Small intestine (tissue), 7 donors: Measurements from ENCODE around the gene B3GAT2. TPM values are rescaled to one million over a fixed set of nuclear protein-coding genes. Genes with fewer than 3 reads are reported as not detected.
A peak's percentile ranks its signal among the peaks of the same experiment; 100 is the strongest.

Source experiments
- DNase-seq, 2 donors: peaks; one replicate each; pipeline versions ENCODE4 v3.0.0 to v3.0.0-alpha.2; 2013
- FAIRE-seq: peaks from 2 replicates; lab custom pipeline; 2012; peaks lifted over from hg19 to GRCh38; lab: Jason Lieb, UNC
- H3K27ac ChIP-seq, 3 donors: one replicate each; pipeline ENCODE4 v1.5.1; 2013; ENCODE audit warnings: low read length in 2 of 3, mild to moderate bottlenecking in 2 of 3, control low read depth in 1 of 3, inconsistent platforms in 1 of 3, low read depth in 1 of 3, moderate library complexity in 1 of 3
- H3K27me3 ChIP-seq, 3 donors: one replicate each; pipeline ENCODE4 v1.6.1; 2013; ENCODE audit warnings: low read length in 3 of 3, inconsistent platforms in 1 of 3; ENCODE audit not compliant: control insufficient read depth in 3 of 3, insufficient read depth in 3 of 3
- H3K36me3 ChIP-seq, 3 donors: one replicate each; pipeline ENCODE4 v1.6.1; 2013; ENCODE audit warnings: low read length in 3 of 3, inconsistent platforms in 1 of 3, low read depth in 1 of 3, mild to moderate bottlenecking in 1 of 3, moderate library complexity in 1 of 3; ENCODE audit not compliant: control insufficient read depth in 3 of 3, insufficient read depth in 2 of 3
- H3K4me1 ChIP-seq, 3 donors: one replicate each; pipeline ENCODE4 v1.6.1; 2013; ENCODE audit warnings: low read length in 2 of 3, inconsistent platforms in 1 of 3, low read depth in 1 of 3, mild to moderate bottlenecking in 1 of 3, moderate library complexity in 1 of 3; ENCODE audit not compliant: control insufficient read depth in 3 of 3, insufficient read depth in 2 of 3
- H3K4me3 ChIP-seq, 3 donors: one replicate each; pipeline ENCODE4 v1.5.1; 2013; ENCODE audit warnings: low read length in 3 of 3, control low read depth in 1 of 3, inconsistent platforms in 1 of 3, low read depth in 1 of 3, mild to moderate bottlenecking in 1 of 3, moderate library complexity in 1 of 3
- H3K9me3 ChIP-seq, 2 donors: one replicate each; pipeline ENCODE4 v1.6.1; 2013; ENCODE audit warnings: low read depth in 1 of 2, low read length in 1 of 2; ENCODE audit not compliant: control insufficient read depth in 2 of 2, insufficient read depth in 1 of 2
- WGBS, 3 donors: extraction: QIAGEN DNeasy Blood & Tissue Kit; methylation state at CpG; one replicate each; pipeline ENCODE4 v1.1.7; 2013; 5-methylcytosine and 5-hydroxymethylcytosine counted together
- polyA plus RNA-seq, 4 donors: library from polyadenylated mRNA; stranded (reverse) in 3 of 4; unstranded in 1 of 4; fragments of 200-250 nt in 3 of 4; fragments of 120-200 nt in 1 of 4; gene quantifications; one replicate each; pipeline versions ENCODE4 v1.2.1 to v1.2.3, GENCODE V29; 2013
- donor health status: healthy with polysubstance abuse.
- donor health status: control.
- donor health status: control.
- donor health status: Bipolar disorder and iron deficiency.
- donor health status: healthy.

The B3GAT2 gene
- polyA plus RNA-seq, 4 donors = 0.12 to 1.8 (median 0.25) TPM

DNA sequence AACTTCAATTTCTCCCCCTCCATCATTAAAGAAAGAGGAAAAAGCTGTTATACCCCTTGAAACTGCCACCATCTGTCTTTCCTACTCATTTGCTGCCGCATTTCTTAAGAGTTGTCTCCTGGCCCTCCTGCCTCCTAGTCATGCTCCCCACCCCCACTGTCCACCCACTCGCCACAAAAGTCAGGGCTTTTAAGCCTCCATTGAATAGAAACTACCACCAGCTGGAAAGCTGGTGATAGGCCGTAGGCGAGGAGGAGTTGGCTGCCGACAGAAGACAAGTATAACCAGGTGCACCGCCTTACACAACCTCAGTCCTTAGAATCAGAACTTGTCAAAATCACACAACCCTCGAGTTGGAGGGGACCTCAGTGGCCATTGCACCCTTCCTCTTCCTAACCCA is 67.6 kb downstream of the B3GAT2 start:
- no peak for FAIRE-seq
- Histone ChIP-seq H3K36me3 (no peaks in the 10 kb centered on the region), H3K27ac (no peak overlapping the region), H3K27me3 (no peaks in the 10 kb centered on the region), H3K9me3 (no peaks in the 10 kb centered on the region), H3K4me1 (no peaks in the 10 kb centered on the region), H3K4me3 (no peak overlapping the region)
- 87 to 92% (median 91%) methylated on average over 7 of the region's 7 CpGs for WGBS, 3 donors
- no peak for DNase-seq

DNA sequence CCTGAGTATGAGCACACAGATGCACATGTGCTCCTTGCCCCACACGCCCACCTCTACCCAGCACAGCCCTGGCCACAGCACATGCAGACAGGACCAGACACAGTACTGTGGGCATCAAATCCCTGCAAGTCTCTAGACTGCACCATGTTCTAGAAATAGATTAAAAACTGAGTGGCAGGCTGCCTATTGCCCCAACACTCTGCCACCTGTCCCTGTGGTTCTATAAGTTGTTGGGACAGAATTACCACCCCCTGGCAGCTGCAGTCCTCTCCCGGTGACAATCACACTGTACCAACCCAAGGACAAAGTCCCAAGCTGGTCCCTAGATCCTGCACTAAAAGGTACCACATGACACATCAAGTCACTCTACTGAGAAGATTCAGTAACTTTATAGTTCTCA is 70.2 kb downstream of the B3GAT2 start:
- FAIRE-seq (no peak), DNase-seq (peak; percentile 62 to 65)
- Histone ChIP-seq H3K4me3 (no peak overlapping the region), H3K9me3 (no peaks in the 10 kb centered on the region), H3K36me3 (no peaks in the 10 kb centered on the region), H3K4me1 (no peaks in the 10 kb centered on the region), H3K27ac (no peak overlapping the region), H3K27me3 (peaks cover 0 to under 1% (median 0%) of the 10 kb centered on the region in 3 donors)
- WGBS, 3 donors = 4 to 51% (median 45%) methylated on average over 2 of the region's 2 CpGs

DNA sequence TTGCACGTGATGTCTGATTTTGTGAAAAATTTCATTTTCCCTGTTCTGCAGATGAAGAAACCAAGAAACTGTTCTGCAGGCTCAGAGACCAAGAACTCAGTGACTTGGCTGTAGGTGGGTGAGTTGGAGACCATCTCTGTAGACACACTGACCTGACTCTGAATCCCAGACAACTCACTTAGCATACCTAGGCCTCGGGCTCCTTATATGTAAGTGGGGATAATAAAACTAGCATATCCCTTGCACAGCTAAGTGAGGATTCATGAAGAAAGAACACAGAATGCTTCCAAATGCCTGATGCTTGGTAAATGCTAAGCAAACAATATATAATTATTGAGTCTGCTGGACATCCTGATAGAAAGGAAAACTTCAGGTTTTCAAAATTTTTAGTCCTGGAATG is 70.8 kb downstream of the B3GAT2 start:
- DNase-seq (no peak), FAIRE-seq (no peak)
- no peak overlapping the region for H3K4me3 ChIP-seq
- peaks cover 0 to 3% (median 0%) of the 10 kb centered on the region in 3 donors for H3K27me3 ChIP-seq
- H3K4me1 ChIP-seq = no peaks in the 10 kb centered on the region
- H3K36me3 ChIP-seq = no peaks in the 10 kb centered on the region
- 72 to 87% (median 75%) methylated on average over 2 of the region's 2 CpGs for whole genome bisulfite sequencing, 3 donors
- H3K9me3 ChIP-seq = no peaks in the 10 kb centered on the region
- H3K27ac ChIP-seq = no peak overlapping the region

DNA sequence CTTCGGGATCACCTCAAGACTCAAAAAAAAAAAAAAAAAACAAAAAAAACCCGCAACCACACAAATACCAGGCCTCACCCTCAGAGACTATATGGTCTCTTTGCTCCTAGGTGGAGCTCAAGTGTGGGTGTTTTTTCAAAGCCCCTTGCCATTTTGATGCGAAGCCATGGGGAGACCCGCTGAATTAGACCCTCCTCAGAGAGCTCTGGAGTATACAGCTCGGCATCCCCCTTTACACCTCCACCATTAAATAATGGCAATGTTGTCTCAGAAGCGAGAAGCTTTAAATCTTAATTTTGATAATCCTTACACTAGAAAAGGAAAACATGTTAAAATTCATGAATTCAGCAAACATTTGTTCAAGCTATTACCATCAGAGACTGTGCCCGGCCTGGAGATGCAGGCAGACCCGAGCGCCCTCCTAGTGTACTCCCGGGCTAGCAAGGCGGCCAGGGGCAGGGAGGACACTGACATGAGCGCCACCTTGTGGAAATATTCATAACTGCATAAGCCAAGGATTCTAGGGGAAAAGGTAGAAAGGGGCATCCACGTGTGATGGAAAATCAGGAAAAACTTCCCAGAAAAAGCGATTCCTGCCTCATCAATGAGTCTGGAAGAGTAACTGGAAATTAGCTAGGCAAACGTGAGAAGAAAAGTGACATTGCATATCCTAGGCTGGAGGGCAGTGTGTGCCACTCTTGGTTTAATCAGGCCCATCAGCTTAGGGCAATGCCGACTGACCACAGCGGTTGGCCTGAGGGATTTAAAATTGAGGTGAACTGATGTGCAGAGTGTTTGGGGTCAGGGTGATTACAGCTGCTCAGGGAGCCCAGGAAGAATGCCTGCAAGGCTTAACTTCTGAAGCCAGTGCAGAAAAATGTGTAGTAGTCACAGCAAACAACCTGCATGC is 72.5 kb downstream of the B3GAT2 start:
- Histone ChIP-seq H3K27ac (no peak overlapping the region), H3K36me3 (no peaks in the 10 kb centered on the region), H3K9me3 (no peaks in the 10 kb centered on the region), H3K27me3 (peaks cover 0 to 5% (median 0%) of the 10 kb centered on the region in 3 donors), H3K4me1 (no peaks in the 10 kb centered on the region), H3K4me3 (no peak overlapping the region)
- DNase-seq (peak; percentile 61), FAIRE-seq (no peak)
- WGBS, 3 donors = 39 to 41% (median 41%) methylated on average over 17 of the region's 17 CpGs

DNA sequence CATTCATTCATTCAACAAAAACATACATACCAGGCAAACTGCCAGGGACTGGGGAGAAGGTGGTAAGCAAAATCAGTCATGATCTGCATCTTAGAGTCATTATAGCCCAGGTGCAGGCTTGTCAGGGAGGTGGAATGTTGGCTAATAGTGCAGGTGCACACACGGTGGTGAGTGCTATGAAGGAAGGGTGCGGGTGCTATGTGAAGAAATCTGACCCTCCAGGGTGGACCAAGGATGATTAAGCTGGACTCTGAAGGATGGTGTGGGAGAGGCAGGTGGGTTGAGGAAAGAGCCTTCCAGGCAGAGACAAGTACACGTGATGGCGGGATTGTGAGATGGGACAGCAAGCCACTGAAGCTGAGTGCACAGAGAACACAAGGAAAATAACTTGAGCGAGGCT is 77.4 kb downstream of the B3GAT2 start:
- H3K9me3 ChIP-seq = peaks cover 0 to 4% of the 10 kb centered on the region in 2 donors
- WGBS, 3 donors = 72 to 80% (median 78%) methylated on average over 5 of the region's 5 CpGs
- no peaks in the 10 kb centered on the region for H3K4me1 ChIP-seq
- no peaks in the 10 kb centered on the region for H3K36me3 ChIP-seq
- peaks cover 0 to 6% (median 0%) of the 10 kb centered on the region in 3 donors for H3K27me3 ChIP-seq
- no peak overlapping the region for H3K4me3 ChIP-seq
- no peak overlapping the region for H3K27ac ChIP-seq
- no peak for FAIRE-seq
- DNase-seq = no peak

DNA sequence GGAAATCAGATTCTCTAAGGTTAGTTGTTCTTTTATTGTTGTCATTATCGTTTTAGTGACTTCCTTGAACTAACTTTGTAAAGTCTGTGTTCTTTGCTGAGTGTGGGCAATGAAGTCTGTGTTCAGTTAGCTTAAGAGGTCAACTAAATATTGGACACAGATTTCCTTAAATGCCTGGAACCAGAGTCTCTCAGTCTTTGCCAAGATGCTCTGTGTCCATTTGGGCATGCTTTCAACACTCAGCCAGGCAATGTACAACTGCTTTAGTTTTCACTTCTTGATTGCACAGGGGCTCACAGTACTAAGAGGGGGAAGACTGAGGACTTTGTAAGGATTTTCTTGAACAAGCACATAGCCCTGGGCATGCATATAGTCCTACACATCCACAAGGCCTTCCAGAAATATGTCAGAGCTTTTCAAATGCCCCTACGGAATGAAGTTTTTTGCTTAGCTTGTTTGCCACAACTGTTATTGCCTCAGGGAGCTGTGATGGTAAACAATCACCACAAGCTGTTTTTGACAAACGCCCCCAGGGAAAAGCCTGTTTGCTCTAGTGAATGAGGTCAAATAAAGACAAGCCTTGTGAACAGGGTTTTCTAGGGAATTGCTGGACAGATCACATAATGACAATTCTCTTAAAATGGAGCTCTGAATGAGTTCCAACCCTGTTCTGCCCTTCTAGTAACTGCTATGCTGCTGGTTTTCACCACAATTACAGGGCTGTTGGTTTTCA is 82.5 kb downstream of the B3GAT2 start:
- H3K4me1 ChIP-seq = no peaks in the 10 kb centered on the region
- WGBS, 3 donors = 45 to 52% (median 45%) methylated on average over 3 of the region's 3 CpGs
- no peak overlapping the region for H3K4me3 ChIP-seq
- H3K27ac ChIP-seq = no peak overlapping the region
- DNase-seq (no peak), FAIRE-seq (no peak)
- H3K27me3 ChIP-seq = peaks cover 0 to 1% (median 0%) of the 10 kb centered on the region in 3 donors
- no peaks in the 10 kb centered on the region for H3K36me3 ChIP-seq
- H3K9me3 ChIP-seq = peaks cover 0 to 4% of the 10 kb centered on the region in 2 donors

DNA sequence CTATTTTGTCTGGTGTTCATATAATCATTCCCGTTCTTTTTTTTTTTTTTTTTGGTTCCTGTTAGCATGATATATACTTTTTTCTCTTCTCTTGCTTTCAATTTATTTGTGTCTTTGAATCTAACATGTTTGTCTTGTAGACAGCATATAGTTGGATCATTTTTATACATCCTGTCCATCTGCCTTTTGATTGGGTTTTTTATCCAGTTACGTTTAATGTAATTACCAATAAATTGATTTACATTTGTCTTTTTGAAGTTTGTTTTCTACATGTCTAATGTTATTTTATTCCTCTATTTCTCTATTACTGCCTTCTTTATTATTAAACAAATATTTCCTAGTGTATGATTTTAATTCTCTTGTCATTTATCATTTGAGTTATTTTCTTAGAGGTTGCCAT is 84.4 kb downstream of the B3GAT2 start:
- no peaks in the 10 kb centered on the region for H3K27me3 ChIP-seq
- no peaks in the 10 kb centered on the region for H3K4me1 ChIP-seq
- H3K9me3 ChIP-seq = peaks cover 0 to 1% of the 10 kb centered on the region in 2 donors
- FAIRE-seq (peak; percentile 10), DNase-seq (no peak)
- no peak overlapping the region for H3K27ac ChIP-seq
- no peak overlapping the region for H3K4me3 ChIP-seq
- WGBS, 3 donors = 90 to 99% (median 97%) methylated on average over 2 of the region's 2 CpGs
- H3K36me3 ChIP-seq = no peaks in the 10 kb centered on the region

DNA sequence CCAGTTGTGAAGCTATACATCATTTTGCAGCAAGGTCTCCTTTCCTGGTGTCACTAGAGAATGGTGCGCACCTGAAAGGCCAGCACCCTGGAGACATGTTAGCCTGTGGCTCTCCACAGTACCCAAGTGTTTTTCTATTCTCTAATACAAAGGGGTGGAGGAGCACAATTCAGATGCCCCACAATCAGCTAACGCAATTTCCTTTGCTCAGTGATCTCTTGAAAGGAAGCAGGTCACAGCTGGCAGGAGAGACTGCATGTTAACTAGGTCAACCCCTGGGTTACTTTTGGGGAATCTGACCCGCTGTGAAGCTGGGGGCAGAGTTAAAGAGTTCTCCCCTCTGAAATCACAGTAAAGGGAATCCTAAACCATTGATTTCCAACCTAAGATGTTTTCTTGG is 92.5 kb downstream of the B3GAT2 start:
- DNase-seq (no peak), FAIRE-seq (no peak)
- no peak overlapping the region for H3K27ac ChIP-seq
- 77 to 94% (median 83%) methylated on average over 3 of the region's 3 CpGs for WGBS, 3 donors
- H3K9me3 ChIP-seq = no peaks in the 10 kb centered on the region
- H3K27me3 ChIP-seq = no peaks in the 10 kb centered on the region
- no peak overlapping the region for H3K4me3 ChIP-seq
- peaks cover 0 to 8% (median 0%) of the 10 kb centered on the region in 3 donors for H3K36me3 ChIP-seq
- no peaks in the 10 kb centered on the region for H3K4me1 ChIP-seq
